Breast epithelium (tissue), 3 donors: ENCODE measurements around the gene METTL25.

Experiments
- POLR2A ChIP-seq: fragments of 450-650 bp; IDR thresholded peaks from one replicate; pipeline ENCODE4 v1.6.1; 2016; ENCODE audit warnings: antibody characterized with exemption, mild to moderate bottlenecking, moderate library complexity
- TF ChIP-seq, protein P1 (sequence below), 3 donors: fragments of 450-650 bp; IDR thresholded peaks; one replicate each; pipeline ENCODE4 v1.5.1; 2016 to 2017; ENCODE audit warnings: antibody characterized with exemption in 3 of 3, mild to moderate bottlenecking in 3 of 3, moderate library complexity in 3 of 3

DNA sequence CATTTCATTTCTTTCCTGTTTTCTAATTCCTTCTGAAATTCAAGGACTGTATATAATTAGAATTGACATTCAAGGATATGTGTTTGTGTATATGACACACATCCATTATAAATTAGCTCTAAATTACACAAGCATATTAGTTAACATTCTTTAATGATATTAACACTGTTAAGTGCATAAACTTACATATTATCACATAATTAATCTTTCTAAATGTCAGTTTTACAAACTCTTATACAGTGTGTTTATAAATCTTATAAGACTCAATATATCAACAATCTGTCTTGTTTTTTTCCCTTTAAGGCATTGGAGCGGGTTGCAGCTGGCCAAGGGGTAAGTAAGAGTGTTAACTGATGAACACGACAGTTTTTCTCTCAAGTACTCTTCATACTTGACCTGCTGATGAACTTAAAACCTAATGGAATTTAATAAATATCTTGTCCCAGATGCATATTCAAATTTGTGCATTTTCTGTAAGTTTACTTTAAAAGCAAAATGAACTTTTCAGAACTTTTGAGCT, 76.1 kb downstream of the METTL25 start:
- no peak for TF ChIP-seq POLR2A
- TF ChIP-seq, protein P1, sequence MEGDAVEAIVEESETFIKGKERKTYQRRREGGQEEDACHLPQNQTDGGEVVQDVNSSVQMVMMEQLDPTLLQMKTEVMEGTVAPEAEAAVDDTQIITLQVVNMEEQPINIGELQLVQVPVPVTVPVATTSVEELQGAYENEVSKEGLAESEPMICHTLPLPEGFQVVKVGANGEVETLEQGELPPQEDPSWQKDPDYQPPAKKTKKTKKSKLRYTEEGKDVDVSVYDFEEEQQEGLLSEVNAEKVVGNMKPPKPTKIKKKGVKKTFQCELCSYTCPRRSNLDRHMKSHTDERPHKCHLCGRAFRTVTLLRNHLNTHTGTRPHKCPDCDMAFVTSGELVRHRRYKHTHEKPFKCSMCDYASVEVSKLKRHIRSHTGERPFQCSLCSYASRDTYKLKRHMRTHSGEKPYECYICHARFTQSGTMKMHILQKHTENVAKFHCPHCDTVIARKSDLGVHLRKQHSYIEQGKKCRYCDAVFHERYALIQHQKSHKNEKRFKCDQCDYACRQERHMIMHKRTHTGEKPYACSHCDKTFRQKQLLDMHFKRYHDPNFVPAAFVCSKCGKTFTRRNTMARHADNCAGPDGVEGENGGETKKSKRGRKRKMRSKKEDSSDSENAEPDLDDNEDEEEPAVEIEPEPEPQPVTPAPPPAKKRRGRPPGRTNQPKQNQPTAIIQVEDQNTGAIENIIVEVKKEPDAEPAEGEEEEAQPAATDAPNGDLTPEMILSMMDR (IDR thresholded peaks at IDR 0.05), result no peak
